GM19467 (cell line): ENCODE results near the gene HIVEP3.
A peak's percentile ranks its signal among the peaks of the same experiment; 100 is the strongest.

Experiments used
- ATAC-seq: cut with Tn5 transposase; IDR thresholded peaks from one replicate; pipeline ENCODE4 v1.9.1; 2021; ENCODE audit warnings: mild to moderate bottlenecking, moderate library complexity; ENCODE audit not compliant: unreplicated experiment

Gene HIVEP3

GRCh38 chr1:41894808-41895483, 23.8 kb downstream of the HIVEP3 start:
- no peak for ATAC-seq

GRCh38 chr1:41894101-41894807, 24.5 kb downstream of the HIVEP3 start:
- ATAC-seq = no peak

GRCh38 chr1:41892301-41892781, 26.4 kb downstream of the HIVEP3 start:
- no peak for ATAC-seq

- ATAC-seq = peak; percentile 81
Observed at GRCh38 chr1:41891199-41891896, 27.4 kb downstream of the HIVEP3 start.

GRCh38 chr1:41890825-41891198, 27.9 kb downstream of the HIVEP3 start:
- ATAC-seq = no peak

- ATAC-seq = no peak
Observed at GRCh38 chr1:41889506-41890414, 29.0 kb downstream of the HIVEP3 start.

- ATAC-seq = no peak
Observed at GRCh38 chr1:41888756-41889155, 30.0 kb downstream of the HIVEP3 start.

- no peak for ATAC-seq
Observed at GRCh38 chr1:41887365-41887764, 31.4 kb downstream of the HIVEP3 start.

- no peak for ATAC-seq
Observed at GRCh38 chr1:41884256-41885230, 34.2 kb downstream of the HIVEP3 start.

- no peak for ATAC-seq
Observed at GRCh38 chr1:41883507-41883906, 35.2 kb downstream of the HIVEP3 start.

GRCh38 chr1:41882486-41882885, 36.2 kb downstream of the HIVEP3 start:
- no peak for ATAC-seq

GRCh38 chr1:41882068-41882477, 36.6 kb downstream of the HIVEP3 start:
- no peak for ATAC-seq

- ATAC-seq = no peak
Observed at GRCh38 chr1:41880950-41881885, 37.5 kb downstream of the HIVEP3 start.

- no peak for ATAC-seq
Observed at GRCh38 chr1:41880261-41880660, 38.5 kb downstream of the HIVEP3 start.

GRCh38 chr1:41879617-41880016, 39.1 kb downstream of the HIVEP3 start:
- ATAC-seq = no peak

GRCh38 chr1:41878911-41879310, 39.8 kb downstream of the HIVEP3 start:
- no peak for ATAC-seq

GRCh38 chr1:41878495-41878894, 40.2 kb downstream of the HIVEP3 start:
- ATAC-seq = no peak

GRCh38 chr1:41876576-41877445, 41.9 kb downstream of the HIVEP3 start:
- ATAC-seq = no peak
